ENCODE data around the gene GPR39. TPM values are rescaled to one million over a fixed set of nuclear protein-coding genes. Genes with fewer than 3 reads are reported as not detected.

The GPR39 gene
- total RNA-seq, 1 donor = 3.6 TPM

GRCh38 chr2:132646540-132647108 is 230.0 kb downstream of the GPR39 start:
- no peaks in the 10 kb centered on the region for H3K27me3 ChIP-seq (ENCODE audit: insufficient read depth, low read length)
- H3K79me2 ChIP-seq (ENCODE audit: insufficient read depth, low read length) = no peaks in the 10 kb centered on the region
- H3K9me3 ChIP-seq (ENCODE audit: low read depth, low read length) = no peaks in the 10 kb centered on the region
- H2AFZ ChIP-seq (ENCODE audit: low read length) = no peak overlapping the region
- peaks cover 2% of the 10 kb centered on the region for H3K36me3 ChIP-seq (ENCODE audit: insufficient read depth, low read length)
- peaks cover 3% of the 10 kb centered on the region for H4K20me1 ChIP-seq (ENCODE audit: insufficient read depth, low read length)
- peaks cover 5% of the 10 kb centered on the region for H3K4me1 ChIP-seq (ENCODE audit: insufficient read depth, low read length)
- no peak for TF ChIP-seq CTCF (IDR thresholded peaks at IDR 0.05; ENCODE audit: extremely low read depth, low read depth, low read length)
- no peak overlapping the region for H3K27ac ChIP-seq (ENCODE audit: low read depth, low read length)
- no peak for DNase-seq (ENCODE audit: insufficient read length, low spot score, missing footprints)
- no peak overlapping the region for H3K4me3 ChIP-seq (ENCODE audit: insufficient read depth, low read length)
- H3K4me2 ChIP-seq (ENCODE audit: insufficient read depth, low read length) = no peak overlapping the region

DNA sequence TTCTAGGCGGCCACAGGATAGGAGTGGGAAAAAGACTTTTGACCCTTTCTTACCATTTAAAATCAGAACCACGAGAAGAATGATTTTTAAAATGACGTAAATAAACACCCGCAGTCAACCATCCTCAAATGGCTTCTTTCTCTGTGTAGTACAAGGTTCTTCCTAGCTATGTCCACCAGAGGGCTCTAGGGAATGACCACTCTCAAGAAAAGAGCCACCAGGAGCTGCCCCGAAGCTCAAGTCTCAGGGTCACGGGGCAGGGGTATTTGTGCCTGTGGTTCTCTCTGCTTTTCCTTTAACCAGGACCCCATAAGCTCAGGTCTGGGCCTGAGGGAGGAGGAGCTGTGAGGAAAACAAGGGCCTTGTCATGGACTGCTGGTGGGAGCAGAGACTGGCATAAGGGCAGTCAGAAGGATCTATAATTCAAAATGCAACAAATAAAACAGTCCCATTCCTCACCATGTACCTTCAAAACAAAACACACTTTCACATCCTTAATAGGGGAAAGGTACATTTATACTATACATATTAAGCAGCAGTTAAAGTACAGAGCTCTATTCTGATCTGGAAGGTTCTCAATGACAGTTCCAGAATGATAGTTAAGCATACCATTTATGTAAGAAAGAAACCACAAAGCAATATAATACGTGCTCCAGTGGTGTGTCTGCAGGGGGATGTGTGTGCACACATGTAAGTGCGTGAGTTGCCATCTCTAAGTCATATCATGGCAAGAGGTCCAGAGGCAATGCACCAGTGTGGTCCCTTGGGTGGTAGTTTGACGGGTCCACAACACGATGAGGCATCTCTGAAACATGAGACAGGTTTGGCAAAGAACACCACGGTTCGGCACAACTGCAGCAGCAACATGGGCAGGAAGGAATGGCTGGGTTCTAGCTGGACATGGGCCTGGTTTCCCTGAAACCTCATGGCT is 234.8 kb downstream of the GPR39 start:
- Histone ChIP-seq H3K4me2 (ENCODE audit: insufficient read depth, low read length) (peak overlapping the region; percentile 30), H3K79me2 (ENCODE audit: insufficient read depth, low read length) (no peaks in the 10 kb centered on the region), H3K36me3 (ENCODE audit: insufficient read depth, low read length) (peaks cover 2% of the 10 kb centered on the region), H4K20me1 (ENCODE audit: insufficient read depth, low read length) (no peaks in the 10 kb centered on the region), H3K4me3 (ENCODE audit: insufficient read depth, low read length) (peak overlapping the region; percentile 5), H2AFZ (ENCODE audit: low read length) (peak overlapping the region; percentile 19), H3K9me3 (ENCODE audit: low read depth, low read length) (no peaks in the 10 kb centered on the region), H3K4me1 (ENCODE audit: insufficient read depth, low read length) (peaks cover 11% of the 10 kb centered on the region), H3K27me3 (ENCODE audit: insufficient read depth, low read length) (no peaks in the 10 kb centered on the region), H3K27ac (ENCODE audit: low read depth, low read length) (peak overlapping the region; percentile 17)
- DNase-seq (ENCODE audit: insufficient read length, low spot score, missing footprints) = peak; percentile 92
- TF ChIP-seq CTCF (IDR thresholded peaks at IDR 0.05; ENCODE audit: extremely low read depth, low read depth, low read length) = peak; percentile 19

DNA sequence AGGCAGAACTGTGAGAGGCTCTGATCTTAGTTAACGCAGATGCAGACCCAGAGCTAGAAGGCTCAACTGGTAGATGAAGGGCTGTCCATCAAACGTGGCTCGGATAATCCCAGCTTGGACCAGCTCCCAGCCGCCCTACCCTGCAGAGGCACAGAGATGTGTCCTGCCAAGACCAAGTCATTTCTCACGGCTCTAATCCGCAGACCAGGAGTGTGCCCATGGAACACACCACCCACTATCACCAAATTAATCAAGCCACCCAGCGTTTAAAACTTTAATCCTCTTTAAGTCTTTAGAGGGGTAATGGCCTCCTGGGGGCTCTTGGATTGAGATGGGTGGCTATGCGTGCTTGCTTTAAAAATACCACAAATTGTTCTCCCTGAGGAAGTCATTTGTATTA is 235.9 kb downstream of the GPR39 start:
- Histone ChIP-seq H3K4me1 (ENCODE audit: insufficient read depth, low read length) (peaks cover 11% of the 10 kb centered on the region), H3K4me3 (ENCODE audit: insufficient read depth, low read length) (no peak overlapping the region), H3K79me2 (ENCODE audit: insufficient read depth, low read length) (no peaks in the 10 kb centered on the region), H4K20me1 (ENCODE audit: insufficient read depth, low read length) (no peaks in the 10 kb centered on the region), H3K9me3 (ENCODE audit: low read depth, low read length) (no peaks in the 10 kb centered on the region), H3K27ac (ENCODE audit: low read depth, low read length) (no peak overlapping the region), H3K27me3 (ENCODE audit: insufficient read depth, low read length) (no peaks in the 10 kb centered on the region), H3K36me3 (ENCODE audit: insufficient read depth, low read length) (no peaks in the 10 kb centered on the region), H3K4me2 (ENCODE audit: insufficient read depth, low read length) (no peak overlapping the region), H2AFZ (ENCODE audit: low read length) (no peak overlapping the region)
- no peak for DNase-seq (ENCODE audit: insufficient read length, low spot score, missing footprints)
- TF ChIP-seq CTCF (IDR thresholded peaks at IDR 0.05; ENCODE audit: extremely low read depth, low read depth, low read length) = no peak

DNA sequence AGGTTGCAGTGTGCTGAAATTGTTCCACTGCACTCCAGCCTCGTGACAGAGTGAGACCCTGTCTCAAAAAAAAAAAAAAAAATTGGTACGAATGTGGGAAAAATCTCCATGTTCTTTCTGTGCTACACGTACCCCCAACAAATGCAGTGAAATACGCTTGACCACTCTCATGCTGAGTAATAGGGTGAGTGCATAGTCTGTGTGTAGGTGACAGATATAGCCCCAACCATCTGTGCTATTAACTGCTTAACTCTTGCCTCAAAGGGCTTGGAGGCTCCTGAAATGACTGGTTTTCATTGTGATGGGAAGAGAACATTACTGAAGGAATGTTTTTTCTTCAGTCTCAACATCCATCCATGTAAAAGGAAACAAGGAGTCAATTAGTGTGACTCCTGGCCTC is 237.7 kb downstream of the GPR39 start:
- Histone ChIP-seq H3K4me3 (ENCODE audit: insufficient read depth, low read length) (no peak overlapping the region), H3K27me3 (ENCODE audit: insufficient read depth, low read length) (no peaks in the 10 kb centered on the region), H4K20me1 (ENCODE audit: insufficient read depth, low read length) (no peaks in the 10 kb centered on the region), H3K36me3 (ENCODE audit: insufficient read depth, low read length) (no peaks in the 10 kb centered on the region), H3K4me2 (ENCODE audit: insufficient read depth, low read length) (no peak overlapping the region), H3K9me3 (ENCODE audit: low read depth, low read length) (no peaks in the 10 kb centered on the region), H3K27ac (ENCODE audit: low read depth, low read length) (no peak overlapping the region), H3K79me2 (ENCODE audit: insufficient read depth, low read length) (no peaks in the 10 kb centered on the region), H2AFZ (ENCODE audit: low read length) (no peak overlapping the region), H3K4me1 (ENCODE audit: insufficient read depth, low read length) (peaks cover 11% of the 10 kb centered on the region)
- TF ChIP-seq CTCF (IDR thresholded peaks at IDR 0.05; ENCODE audit: extremely low read depth, low read depth, low read length) = no peak
- DNase-seq (ENCODE audit: insufficient read length, low spot score, missing footprints) = no peak
